HG03575 (cell line): Measurements from ENCODE around the gene DFFA.
"Not testable (repeated sequence)": the region's sequence is repeated elsewhere in the genome, so short reads cannot be mapped to it uniquely, and the experiment has no call there.

Experiments
- ATAC-seq: cut with Tn5 transposase; IDR thresholded peaks from one replicate; pipeline ENCODE4 v1.9.1; 2021; ENCODE audit not compliant: unreplicated experiment, insufficient number of reproducible peaks, low FRiP score; ENCODE audit errors: extremely low read depth

Gene DFFA

GRCh38 chr1:10474309-10474612, 1.9 kb upstream of the DFFA start:
- ATAC-seq = not testable (repeated sequence)

- no peak for ATAC-seq
These were observed 926 bp upstream of the DFFA start for GRCh38 chr1:10473145-10473765.

- ATAC-seq = no peak
These were observed 714 bp downstream of the DFFA start for GRCh38 chr1:10471411-10472219.

DNA sequence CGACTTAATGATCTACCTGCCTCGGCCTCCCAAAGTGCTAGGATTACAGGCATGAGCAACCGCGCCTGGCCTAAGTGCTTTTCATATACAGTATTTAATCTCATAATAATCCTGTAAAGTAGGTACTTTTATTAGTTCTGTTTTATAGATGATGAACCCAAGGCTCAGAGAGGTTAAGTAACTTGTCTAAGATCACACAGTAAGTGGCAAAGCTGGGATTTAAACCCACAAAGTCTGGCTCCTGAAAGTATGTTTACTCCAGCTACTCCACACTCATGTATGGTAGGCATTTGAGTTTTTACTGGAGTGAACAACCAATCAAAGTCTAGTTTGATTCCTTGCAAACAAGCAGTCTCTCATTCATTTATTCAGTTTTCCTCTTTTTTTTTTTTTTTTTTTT, 2.3 kb downstream of the DFFA start:
- ATAC-seq = no peak

- ATAC-seq = no peak
These were observed 5.3 kb downstream of the DFFA start for GRCh38 chr1:10467078-10467477.

DNA sequence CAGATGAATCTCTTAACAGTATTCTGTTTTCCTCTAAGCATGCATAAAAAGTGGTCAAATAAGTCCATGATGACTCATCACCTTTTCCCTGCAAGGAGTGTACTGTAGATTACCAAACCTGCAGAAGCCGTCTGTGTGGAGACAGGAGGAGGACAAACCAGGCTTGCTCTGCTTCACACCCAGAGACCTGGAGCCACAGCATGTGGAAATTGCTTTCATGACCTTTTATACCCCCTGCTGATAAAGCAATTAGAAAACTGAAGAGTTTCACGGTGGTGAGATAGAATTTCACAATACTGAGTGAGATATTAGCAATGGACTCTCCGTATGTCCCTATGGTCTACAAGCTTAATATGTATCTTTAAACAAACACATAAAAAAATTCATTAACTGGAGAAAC, 13.1 kb downstream of the DFFA start:
- no peak for ATAC-seq

- ATAC-seq = no peak
These were observed 14.5 kb downstream of the DFFA start for GRCh38 chr1:10457875-10458274.

GRCh38 chr1:10457462-10457861, 14.9 kb downstream of the DFFA start:
- not testable (repeated sequence) for ATAC-seq

- no peak for ATAC-seq
These were observed 15.7 kb downstream of the DFFA start for GRCh38 chr1:10456661-10457060.

- ATAC-seq = no peak
These were observed 16.3 kb downstream of the DFFA start for GRCh38 chr1:10456048-10456447.

DNA sequence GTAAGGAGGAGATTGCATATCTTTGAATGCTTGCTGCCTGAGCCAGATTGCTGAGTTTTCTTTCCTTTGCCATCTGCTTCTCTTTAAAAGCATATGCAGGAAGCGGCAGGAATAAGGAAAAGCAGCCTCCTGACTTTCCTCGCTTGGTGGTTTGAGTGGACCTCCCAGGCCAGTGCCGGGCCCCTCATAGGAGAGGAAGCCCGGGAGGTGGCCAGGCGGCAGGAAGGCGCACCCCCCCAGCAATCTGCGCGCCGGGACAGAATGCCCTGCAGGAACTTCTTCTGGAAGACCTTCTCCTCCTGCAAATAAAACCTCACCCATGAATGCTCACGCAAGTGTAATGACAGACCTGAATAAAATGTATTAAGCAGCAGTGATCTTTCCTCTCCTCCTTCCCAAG, 21.0 kb downstream of the DFFA start:
- no peak for ATAC-seq

DNA sequence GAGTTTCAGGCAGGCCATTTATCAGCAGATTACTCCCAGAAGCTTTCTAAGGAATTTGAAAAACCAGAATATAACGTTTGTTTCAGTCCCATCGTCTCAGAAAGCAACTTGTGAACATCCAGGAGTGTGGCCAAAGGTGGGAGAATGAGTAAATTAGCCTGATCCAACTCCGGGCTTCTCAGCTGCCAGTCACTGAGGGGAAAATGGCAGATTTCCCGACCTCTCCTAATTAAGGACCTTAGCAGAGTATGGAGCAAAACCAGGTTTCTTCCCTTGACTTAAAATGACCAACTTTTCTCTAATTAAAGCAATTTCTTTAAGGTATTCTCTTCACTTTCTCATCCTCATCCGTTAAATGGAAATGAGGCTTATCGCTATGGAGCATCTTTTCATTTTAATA, 21.5 kb downstream of the DFFA start:
- ATAC-seq = no peak

GRCh38 chr1:10450156-10450814, 22.0 kb downstream of the DFFA start:
- ATAC-seq = no peak

DNA sequence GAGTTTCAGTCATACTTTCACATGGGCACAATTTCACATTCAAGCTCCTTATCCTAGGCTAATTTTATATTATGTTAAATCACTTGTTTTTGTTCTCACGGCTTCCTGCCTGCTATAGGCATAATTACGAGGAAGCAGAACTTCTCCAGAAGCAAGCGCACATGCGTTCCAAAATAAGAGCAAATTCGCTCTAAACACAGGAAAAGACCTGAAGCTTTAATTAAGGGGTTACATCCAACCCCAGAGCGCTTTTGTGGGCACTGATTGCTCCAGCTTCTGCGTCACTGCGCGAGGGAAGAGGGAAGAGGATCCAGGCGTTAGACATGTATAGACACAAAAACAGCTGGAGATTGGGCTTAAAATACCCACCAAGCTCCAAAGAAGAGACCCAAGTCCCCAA, 22.6 kb downstream of the DFFA start, which contains the start of gene CORT:
Gene CORT (plus strand): TSS at position 281 of the 400 bp plus-strand sequence. CDS start 193 bp downstream, outside the sequence.
- ATAC-seq = no peak

DNA sequence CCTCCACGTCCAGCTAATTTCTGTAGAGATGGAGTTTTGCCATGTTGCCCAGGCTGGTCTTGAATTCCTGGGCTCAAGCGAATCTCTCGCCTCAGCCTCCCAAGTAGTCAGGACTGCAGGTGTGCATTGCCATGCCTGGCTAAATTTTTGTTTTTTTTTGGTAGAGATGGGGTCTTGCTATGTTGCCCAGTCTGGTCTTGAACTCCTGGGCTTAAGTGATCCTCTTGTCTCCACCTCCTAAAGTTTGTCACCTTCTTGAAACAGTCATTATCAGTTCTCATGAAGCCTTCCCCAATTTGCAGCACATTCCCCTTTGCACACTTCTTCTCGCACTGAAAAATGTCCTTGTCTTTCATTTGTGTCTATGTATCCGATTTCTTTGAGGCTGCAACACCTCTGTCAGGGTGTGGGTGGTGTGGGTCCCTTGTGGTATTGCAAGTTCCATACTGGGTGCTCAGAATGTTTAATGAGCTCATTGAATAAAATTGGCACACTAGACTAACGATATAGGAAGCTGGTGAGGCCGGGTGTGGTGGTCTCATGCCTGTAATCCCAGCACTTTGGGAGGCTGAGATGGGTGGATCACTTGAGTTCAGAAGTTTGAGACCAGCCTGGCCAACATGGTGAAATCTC, 25.4 kb downstream of the DFFA start:
- ATAC-seq = no peak

DNA sequence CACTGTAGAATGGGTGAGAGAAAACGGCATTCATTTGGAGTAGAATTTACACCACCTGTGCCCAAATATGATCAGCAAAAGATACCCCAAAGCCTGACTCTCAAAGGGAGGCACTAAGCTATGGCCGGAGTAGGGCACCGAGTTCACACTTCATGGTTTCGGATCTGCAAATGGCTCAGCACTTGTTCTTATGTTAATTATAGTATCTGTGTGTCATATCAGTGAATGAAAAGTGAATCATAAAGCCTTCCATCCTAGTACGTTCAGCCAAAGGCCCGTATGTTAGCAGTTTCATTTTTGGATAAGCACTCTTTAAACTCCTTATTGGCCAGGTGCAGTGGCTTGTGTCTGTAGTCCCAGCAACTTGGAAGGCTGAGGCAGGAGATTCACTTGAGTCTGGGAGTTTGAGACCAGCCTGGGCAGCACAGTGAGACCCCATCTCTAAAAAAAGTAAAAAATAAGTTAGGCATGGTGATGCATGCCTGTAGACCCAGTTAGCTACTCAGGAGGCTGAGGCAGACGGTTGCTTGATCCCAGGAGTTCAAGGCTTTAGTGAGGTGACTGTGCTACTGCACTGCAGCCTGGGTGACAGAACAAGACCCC, 27.4 kb downstream of the DFFA start:
- no peak for ATAC-seq

- no peak for ATAC-seq
These were observed 28.1 kb downstream of the DFFA start for GRCh38 chr1:10444248-10444647.

DNA sequence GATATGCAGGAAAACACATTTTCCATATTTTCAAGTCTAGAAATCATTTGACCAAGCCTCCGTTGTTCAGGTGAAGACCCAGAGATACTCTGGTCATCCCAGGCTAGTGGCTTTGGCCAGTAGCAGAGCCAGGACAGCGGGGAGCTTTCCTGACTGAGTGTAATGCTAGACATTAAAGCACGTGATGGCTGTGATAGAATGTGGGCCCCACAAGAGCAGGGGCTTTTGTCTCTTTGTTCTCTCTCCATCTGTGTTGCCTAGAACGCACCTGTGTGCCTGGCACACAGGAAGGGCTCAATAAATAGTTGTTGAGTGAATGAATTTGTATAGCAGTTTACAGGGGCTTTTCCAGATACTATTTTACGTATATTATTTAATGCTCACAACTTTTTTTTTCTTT, 31.5 kb downstream of the DFFA start:
- no peak for ATAC-seq

- ATAC-seq = no peak
These were observed 32.0 kb downstream of the DFFA start for GRCh38 chr1:10440305-10440704.
